DND-41 (cell line): ENCODE measurements around the gene RGCC.
"Not testable (repeated sequence)": the region's sequence is repeated elsewhere in the genome, so short reads cannot be mapped to it uniquely, and the experiment has no call there.

Experiments
- ATAC-seq: fragments of 200-7000 bp; cut with Tn5 transposase; 3 replicates; pipeline ENCODE4 v1.9.1; 2021; ENCODE audit warnings: low read depth; ENCODE audit not compliant: insufficient read depth
- DNase-seq: peaks from one replicate; pipeline ENCODE4 v3.0.0-alpha.2; 2020
- H2AFZ ChIP-seq: 2 replicates; pipeline ENCODE4 v1.6.0; 2012; ENCODE audit warnings: low read depth, low read length
- H3K27ac ChIP-seq: 2 replicates; pipeline ENCODE4 v1.5.1; 2012; ENCODE audit warnings: low read length, inconsistent platforms
- H3K27me3 ChIP-seq: fragments of 200-600 bp; sonication (generic); 2 replicates; pipeline ENCODE4 v1.6.0; 2012; ENCODE audit warnings: low read length, mild to moderate bottlenecking, inconsistent platforms; ENCODE audit not compliant: insufficient read depth, poor library complexity
- H3K36me3 ChIP-seq: 2 replicates; pipeline ENCODE4 v1.5.1; 2012; ENCODE audit warnings: low read length, inconsistent platforms; ENCODE audit not compliant: insufficient read depth
- H3K4me1 ChIP-seq: 2 replicates; pipeline ENCODE4 v1.5.1; 2012; ENCODE audit warnings: mild to moderate bottlenecking, low read length; ENCODE audit not compliant: insufficient read depth
- H3K4me2 ChIP-seq: 2 replicates; pipeline ENCODE4 v1.6.0; 2012; ENCODE audit warnings: mild to moderate bottlenecking, moderate library complexity, low read length, inconsistent platforms; ENCODE audit not compliant: insufficient read depth
- H3K4me3 ChIP-seq, 2 experiments: fragments of 200-600 bp in 1 of 2; shearing (Covaris generic) in 1 of 2; 2 replicates each; pipeline ENCODE4 v1.5.1; 2012 to 2016; ENCODE audit warnings: inconsistent platforms in 2 of 2, low read length in 2 of 2, mild to moderate bottlenecking in 2 of 2, low read depth in 1 of 2, moderate library complexity in 1 of 2
- H3K79me2 ChIP-seq: 2 replicates; pipeline ENCODE4 v1.6.0; 2012; ENCODE audit warnings: low read length, inconsistent platforms; ENCODE audit not compliant: insufficient read depth
- H3K9ac ChIP-seq: 2 replicates; pipeline ENCODE4 v1.6.0; 2012; ENCODE audit warnings: low read depth, mild to moderate bottlenecking, inconsistent platforms, low read length, moderate library complexity
- H3K9me3 ChIP-seq: 2 replicates; pipeline ENCODE4 v1.5.1; 2012; ENCODE audit warnings: low read length, moderate library complexity, mild to moderate bottlenecking, inconsistent platforms; ENCODE audit not compliant: insufficient read depth, severe bottlenecking
- H4K20me1 ChIP-seq: 2 replicates; pipeline ENCODE4 v1.6.0; 2012; ENCODE audit warnings: low read length; ENCODE audit not compliant: insufficient read depth
- EZH2 ChIP-seq: IDR thresholded peaks from 3 replicates; pipeline ENCODE4 v1.6.1; 2012; ENCODE audit warnings: borderline replicate concordance, low read depth, mild to moderate bottlenecking, moderate library complexity, low read length, inconsistent platforms; ENCODE audit not compliant: severe bottlenecking
- TF ChIP-seq, protein P1 (sequence below): IDR thresholded peaks from 2 replicates; pipeline ENCODE4 v1.5.1; 2012; ENCODE audit warnings: borderline replicate concordance, low read length, moderate library complexity, mild to moderate bottlenecking; ENCODE audit not compliant: poor library complexity, severe bottlenecking; ENCODE audit errors: extremely low read depth

The RGCC gene

GRCh38 chr13:41503356-41503755 lies 46.0 kb downstream of the RGCC start:
- H3K27me3 ChIP-seq, result no peaks in the 10 kb centered on the region
- no peaks in the 10 kb centered on the region for H3K36me3 ChIP-seq
- DNase-seq (no peak), ATAC-seq (no peak)
- H3K27ac ChIP-seq, result no peak overlapping the region
- no peak overlapping the region for H3K9ac ChIP-seq
- H2AFZ ChIP-seq, result no peak overlapping the region
- no peaks in the 10 kb centered on the region for H3K79me2 ChIP-seq
- H3K4me3 ChIP-seq, result no peak overlapping the region
- no peaks in the 10 kb centered on the region for H4K20me1 ChIP-seq
- no peaks in the 10 kb centered on the region for H3K9me3 ChIP-seq
- no peak overlapping the region for H3K4me2 ChIP-seq
- TF ChIP-seq EZH2, result no peak
- TF ChIP-seq, protein P1, sequence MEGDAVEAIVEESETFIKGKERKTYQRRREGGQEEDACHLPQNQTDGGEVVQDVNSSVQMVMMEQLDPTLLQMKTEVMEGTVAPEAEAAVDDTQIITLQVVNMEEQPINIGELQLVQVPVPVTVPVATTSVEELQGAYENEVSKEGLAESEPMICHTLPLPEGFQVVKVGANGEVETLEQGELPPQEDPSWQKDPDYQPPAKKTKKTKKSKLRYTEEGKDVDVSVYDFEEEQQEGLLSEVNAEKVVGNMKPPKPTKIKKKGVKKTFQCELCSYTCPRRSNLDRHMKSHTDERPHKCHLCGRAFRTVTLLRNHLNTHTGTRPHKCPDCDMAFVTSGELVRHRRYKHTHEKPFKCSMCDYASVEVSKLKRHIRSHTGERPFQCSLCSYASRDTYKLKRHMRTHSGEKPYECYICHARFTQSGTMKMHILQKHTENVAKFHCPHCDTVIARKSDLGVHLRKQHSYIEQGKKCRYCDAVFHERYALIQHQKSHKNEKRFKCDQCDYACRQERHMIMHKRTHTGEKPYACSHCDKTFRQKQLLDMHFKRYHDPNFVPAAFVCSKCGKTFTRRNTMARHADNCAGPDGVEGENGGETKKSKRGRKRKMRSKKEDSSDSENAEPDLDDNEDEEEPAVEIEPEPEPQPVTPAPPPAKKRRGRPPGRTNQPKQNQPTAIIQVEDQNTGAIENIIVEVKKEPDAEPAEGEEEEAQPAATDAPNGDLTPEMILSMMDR, result no peak
- H3K4me1 ChIP-seq, result peaks cover 15% of the 10 kb centered on the region

GRCh38 chr13:41504657-41505056 lies 47.3 kb downstream of the RGCC start:
- H3K4me2 ChIP-seq, DNase-seq, H3K27ac ChIP-seq, H3K79me2 ChIP-seq, ATAC-seq, H3K4me3 ChIP-seq, H3K27me3 ChIP-seq, H3K36me3 ChIP-seq, H4K20me1 ChIP-seq, H3K9ac ChIP-seq, H2AFZ ChIP-seq, H3K9me3 ChIP-seq: not testable (repeated sequence)
- peaks cover 15% of the 10 kb centered on the region for H3K4me1 ChIP-seq

- no peaks in the 10 kb centered on the region for H3K79me2 ChIP-seq
- DNase-seq, result no peak
- no peak overlapping the region for H2AFZ ChIP-seq
Observed at GRCh38 chr13:41505209-41505835, 48.0 kb downstream of the RGCC start.

GRCh38 chr13:41506312-41506711 lies 49.0 kb downstream of the RGCC start:
- ATAC-seq (no peak), DNase-seq (no peak)
- Histone ChIP-seq H3K27ac (no peak overlapping the region), H3K4me3 (no peak overlapping the region), H3K9ac (no peak overlapping the region), H3K79me2 (no peaks in the 10 kb centered on the region), H3K36me3 (no peaks in the 10 kb centered on the region), H3K9me3 (no peaks in the 10 kb centered on the region), H4K20me1 (no peaks in the 10 kb centered on the region), H3K4me2 (no peak overlapping the region), H3K27me3 (no peaks in the 10 kb centered on the region), H2AFZ (no peak overlapping the region), H3K4me1 (peaks cover 15% of the 10 kb centered on the region)
- TF ChIP-seq, protein P1, result no peak
- no peak for TF ChIP-seq EZH2

More at GRCh38 chr13:41505209-41505835, 48.0 kb downstream of the RGCC start:
- Histone ChIP-seq H4K20me1 (no peaks in the 10 kb centered on the region), H3K4me2 (no peak overlapping the region), H3K27ac (no peak overlapping the region), H3K4me3 (no peak overlapping the region), H3K4me1 (peaks cover 15% of the 10 kb centered on the region), H3K9me3 (no peaks in the 10 kb centered on the region), H3K27me3 (no peaks in the 10 kb centered on the region), H3K36me3 (no peaks in the 10 kb centered on the region), H3K9ac (no peak overlapping the region)
- TF ChIP-seq, protein P1, result no peak
- no peak for TF ChIP-seq EZH2
- no peak for ATAC-seq
